Astrocyte (in vitro differentiated cells and primary cell): ENCODE measurements around the gene MZB1. TPM values are rescaled to one million over a fixed set of nuclear protein-coding genes. Genes with fewer than 3 reads are reported as not detected.
A peak's percentile ranks its signal among the peaks of the same experiment; 100 is the strongest.

Experiments
- DNase-seq: peaks from one replicate; pipeline ENCODE4 v3.0.0-alpha.2; 2010; ENCODE audit warnings: low read depth
- FAIRE-seq: peaks from 2 replicates; lab custom pipeline; 2011; peaks lifted over from hg19 to GRCh38; lab: Jason Lieb, UNC
- H2AFZ ChIP-seq: 2 replicates; pipeline ENCODE4 v1.6.0; 2012; ENCODE audit warnings: low read depth, low read length, inconsistent platforms
- H3K27ac ChIP-seq: 2 replicates; pipeline ENCODE4 v1.5.1; 2011; ENCODE audit warnings: low read depth, low read length, inconsistent platforms
- H3K27me3 ChIP-seq: 2 replicates; pipeline ENCODE4 v1.6.0; 2011; ENCODE audit warnings: low read length, inconsistent platforms; ENCODE audit not compliant: insufficient read depth
- H3K36me3 ChIP-seq: 2 replicates; pipeline ENCODE4 v1.5.1; 2011; ENCODE audit warnings: low read length, inconsistent platforms; ENCODE audit not compliant: insufficient read depth
- H3K4me1 ChIP-seq: 2 replicates; pipeline ENCODE4 v1.5.1; 2011; ENCODE audit warnings: low read length, inconsistent platforms; ENCODE audit not compliant: insufficient read depth
- H3K4me2 ChIP-seq: 2 replicates; pipeline ENCODE4 v1.6.0; 2012; ENCODE audit warnings: low read length, inconsistent platforms
- H3K4me3 ChIP-seq: 2 replicates; pipeline ENCODE4 v1.5.1; 2011; ENCODE audit warnings: low read depth, mild to moderate bottlenecking, low read length, inconsistent platforms; ENCODE audit not compliant: insufficient read depth
- H3K79me2 ChIP-seq: 2 replicates; pipeline ENCODE4 v1.6.0; 2012; ENCODE audit warnings: mild to moderate bottlenecking, low read length, inconsistent platforms; ENCODE audit not compliant: insufficient read depth
- H3K9ac ChIP-seq: 2 replicates; pipeline ENCODE4 v1.6.0; 2012; ENCODE audit warnings: mild to moderate bottlenecking, low read length, inconsistent platforms
- H3K9me3 ChIP-seq: 2 replicates; pipeline ENCODE4 v1.5.1; 2012; ENCODE audit warnings: low read depth, mild to moderate bottlenecking, low read length, inconsistent platforms; ENCODE audit not compliant: insufficient read depth
- H4K20me1 ChIP-seq: 2 replicates; pipeline ENCODE4 v1.6.0; 2012; ENCODE audit warnings: low read length, inconsistent platforms; ENCODE audit not compliant: insufficient read depth
- H3K27ac Mint-ChIP-seq: one replicate; pipeline ENCODE4 v1.8.0; 2021; ENCODE audit warnings: mild to moderate bottlenecking, mixed read lengths; ENCODE audit not compliant: unreplicated experiment
- H3K27me3 Mint-ChIP-seq: one replicate; pipeline ENCODE4 v1.8.0; 2021; ENCODE audit warnings: low read depth, mixed read lengths; ENCODE audit not compliant: unreplicated experiment
- H3K36me3 Mint-ChIP-seq: one replicate; pipeline ENCODE4 v1.8.0; 2021; ENCODE audit warnings: low read depth, mixed read lengths; ENCODE audit not compliant: unreplicated experiment
- H3K4me1 Mint-ChIP-seq: one replicate; pipeline ENCODE4 v1.8.0; 2021; ENCODE audit warnings: low read depth, mixed read lengths; ENCODE audit not compliant: unreplicated experiment
- H3K4me3 Mint-ChIP-seq: one replicate; pipeline ENCODE4 v1.8.0; 2021; ENCODE audit warnings: mild to moderate bottlenecking, moderate library complexity, mixed read lengths; ENCODE audit not compliant: unreplicated experiment
- H3K9me3 Mint-ChIP-seq: one replicate; pipeline ENCODE4 v1.8.0; 2021; ENCODE audit warnings: mild to moderate bottlenecking, mixed read lengths; ENCODE audit not compliant: unreplicated experiment
- CTCF ChIP-seq: IDR thresholded peaks from 2 replicates; pipeline ENCODE4 v1.5.1; 2011; ENCODE audit warnings: low read depth, mild to moderate bottlenecking, inconsistent platforms, low read length, moderate library complexity; ENCODE audit not compliant: insufficient read depth
- EZH2 ChIP-seq: IDR thresholded peaks from 2 replicates; pipeline ENCODE4 v1.6.1; 2012; ENCODE audit warnings: mild to moderate bottlenecking, low read length, inconsistent platforms; ENCODE audit not compliant: insufficient read depth
- total RNA-seq: library from RNA; stranded (reverse); gene quantifications from 2 replicates; pipeline ENCODE4 v1.2.1, GENCODE V29; 2021

MZB1 gene
- total RNA-seq, 1 donor from 2014 or later: not detected

GRCh38 chr5:139430015-139430414, 40.3 kb upstream of the MZB1 start:
- Histone ChIP-seq H3K36me3 (peaks cover 4% of the 10 kb centered on the region), H2AFZ (no peak overlapping the region), H3K27ac (no peak overlapping the region), H3K79me2 (no peaks in the 10 kb centered on the region), H3K4me1 (peaks cover 8% of the 10 kb centered on the region), H3K4me2 (no peak overlapping the region), H3K9me3 (no peaks in the 10 kb centered on the region), H3K9ac (no peak overlapping the region), H4K20me1 (no peaks in the 10 kb centered on the region), H3K4me3 (no peak overlapping the region), H3K27me3 (no peaks in the 10 kb centered on the region)
- DNase-seq (no peak), FAIRE-seq (no peak)
- Mint-ChIP-seq H3K9me3 (no peaks in the 10 kb centered on the region), H3K36me3 (peaks cover 3% of the 10 kb centered on the region), H3K4me3 (no peak overlapping the region), H3K4me1 (peaks cover 10% of the 10 kb centered on the region), H3K27ac (no peak overlapping the region), H3K27me3 (no peaks in the 10 kb centered on the region)
- TF ChIP-seq CTCF: no peak
- TF ChIP-seq EZH2: no peak

GRCh38 chr5:139426203-139426885, 36.6 kb upstream of the MZB1 start:
- DNase-seq (peak; percentile 76), FAIRE-seq (no peak)
- Histone ChIP-seq H3K27ac (no peak overlapping the region), H3K9ac (no peak overlapping the region), H3K27me3 (no peaks in the 10 kb centered on the region), H2AFZ (no peak overlapping the region), H3K36me3 (peaks cover 4% of the 10 kb centered on the region), H3K79me2 (no peaks in the 10 kb centered on the region), H3K4me2 (no peak overlapping the region), H3K4me3 (no peak overlapping the region), H4K20me1 (no peaks in the 10 kb centered on the region), H3K9me3 (no peaks in the 10 kb centered on the region), H3K4me1 (peaks cover 8% of the 10 kb centered on the region)
- Mint-ChIP-seq H3K36me3 (peaks cover 7% of the 10 kb centered on the region), H3K4me1 (peaks cover 10% of the 10 kb centered on the region), H3K27ac (peak overlapping the region; percentile 59), H3K27me3 (no peaks in the 10 kb centered on the region), H3K9me3 (no peaks in the 10 kb centered on the region), H3K4me3 (no peak overlapping the region)
- TF ChIP-seq EZH2 (no peak), CTCF (no peak)

- Histone ChIP-seq H3K9me3 (no peaks in the 10 kb centered on the region), H3K9ac (no peak overlapping the region), H4K20me1 (no peaks in the 10 kb centered on the region), H3K27me3 (no peaks in the 10 kb centered on the region), H2AFZ (no peak overlapping the region), H3K36me3 (peaks cover 4% of the 10 kb centered on the region), H3K27ac (no peak overlapping the region), H3K4me2 (no peak overlapping the region), H3K4me1 (peaks cover 8% of the 10 kb centered on the region), H3K79me2 (no peaks in the 10 kb centered on the region), H3K4me3 (no peak overlapping the region)
- no peak for DNase-seq
- TF ChIP-seq CTCF: no peak
- no peak for TF ChIP-seq EZH2
- H3K4me1 Mint-ChIP-seq: peaks cover 10% of the 10 kb centered on the region
- no peaks in the 10 kb centered on the region for H3K9me3 Mint-ChIP-seq
- no peak overlapping the region for H3K4me3 Mint-ChIP-seq
- no peak overlapping the region for H3K27ac Mint-ChIP-seq
- no peak for FAIRE-seq
- H3K36me3 Mint-ChIP-seq: peaks cover 7% of the 10 kb centered on the region
- no peaks in the 10 kb centered on the region for H3K27me3 Mint-ChIP-seq
These were observed 35.8 kb upstream of the MZB1 start for GRCh38 chr5:139425497-139425896.
